HG02571 (cell line): ENCODE results near the gene RNF212B.
A peak's percentile ranks its signal among the peaks of the same experiment; 100 is the strongest.

Source experiments
- ATAC-seq: cut with Tn5 transposase; IDR thresholded peaks from one replicate; pipeline ENCODE4 v1.9.1; 2021; ENCODE audit warnings: mild to moderate bottlenecking, moderate library complexity; ENCODE audit not compliant: unreplicated experiment

The RNF212B gene

GRCh38 chr14:23319746-23320583, 82.2 kb downstream of the RNF212B start:
- no peak for ATAC-seq

GRCh38 chr14:23320584-23321571, 83.1 kb downstream of the RNF212B start, which contains the start of gene PABPN1:
PABPN1 (plus strand) TSS chr14:23321457; CDS start chr14:23321470, 13 bp downstream.
- peak; percentile 86 for ATAC-seq

GRCh38 chr14:23321572-23322547, 84.1 kb downstream of the RNF212B start:
- ATAC-seq: peak; percentile 20
